HepG2 (cell line): ENCODE results near the gene TMEM187. TPM values are rescaled to one million over a fixed set of nuclear protein-coding genes. Genes with fewer than 3 reads are reported as not detected.

Source experiments
- CERS6 ChIP-seq: sonication (generic); formaldehyde crosslinking; IDR thresholded peaks from 2 replicates; pipeline ENCODE4 v1.5.0; 2020; ENCODE audit warnings: missing genetic modification reagents
- DMAP1 ChIP-seq: IDR thresholded peaks from 2 replicates; pipeline ENCODE4 v1.6.1; 2016
- GABPB1 ChIP-seq: IDR thresholded peaks from 2 replicates; pipeline ENCODE4 v1.6.1; 2016; ENCODE audit warnings: mild to moderate bottlenecking, missing genetic modification reagents, moderate library complexity, missing compliant biosample characterization
- HNRNPK ChIP-seq: fragments of 200-400 bp; formaldehyde crosslinking; IDR thresholded peaks from 2 replicates; pipeline ENCODE4 v1.6.1; 2018; ENCODE audit warnings: low read length, low read depth, moderate library complexity, mild to moderate bottlenecking; ENCODE audit not compliant: poor library complexity, severe bottlenecking
- KMT2A ChIP-seq: sonication (generic); formaldehyde crosslinking; IDR thresholded peaks from 2 replicates; pipeline ENCODE4 v1.4.0; 2020; ENCODE audit warnings: missing genetic modification reagents
- MAFF ChIP-seq: IDR thresholded peaks from 2 replicates; pipeline ENCODE4 v1.6.1; 2011; ENCODE audit warnings: low read depth, low read length, improper control_type of control experiment
- PAX8 ChIP-seq: sonication (generic); formaldehyde crosslinking; IDR thresholded peaks from 2 replicates; pipeline ENCODE4 v1.8.0; 2022; ENCODE audit warnings: mild to moderate bottlenecking, missing genetic modification reagents, borderline replicate concordance
- SIX1 ChIP-seq: sonication (generic); formaldehyde crosslinking; IDR thresholded peaks from 2 replicates; pipeline ENCODE4 v1.4.0; 2020; ENCODE audit warnings: missing genetic modification reagents, borderline replicate concordance
- SKI ChIP-seq: fragments of 450-650 bp; IDR thresholded peaks from one replicate; pipeline ENCODE4 v1.6.1; 2018; ENCODE audit warnings: mild to moderate bottlenecking; ENCODE audit not compliant: partially characterized antibody
- TOE1 ChIP-seq: sonication (generic); formaldehyde crosslinking; IDR thresholded peaks from 2 replicates; pipeline ENCODE4 v1.4.0; 2020; ENCODE audit warnings: mild to moderate bottlenecking, missing genetic modification reagents
- ZBTB38 ChIP-seq: sonication (generic); formaldehyde crosslinking; IDR thresholded peaks from 2 replicates; pipeline ENCODE4 v1.5.1; 2020; ENCODE audit warnings: mild to moderate bottlenecking, missing genetic modification reagents
- ZNF274 ChIP-seq: sonication (generic); formaldehyde crosslinking; IDR thresholded peaks from 2 replicates; pipeline ENCODE4 v1.5.1; 2020; ENCODE audit warnings: mild to moderate bottlenecking, missing genetic modification reagents
- ZNF30 ChIP-seq: sonication (generic); formaldehyde crosslinking; IDR thresholded peaks from 2 replicates; pipeline ENCODE4 v1.5.0; 2020; ENCODE audit warnings: mild to moderate bottlenecking, missing genetic modification reagents
- ZNF335 ChIP-seq: sonication (generic); formaldehyde crosslinking; IDR thresholded peaks from 2 replicates; pipeline ENCODE4 v1.4.0; 2020; ENCODE audit warnings: missing genetic modification reagents
- ZNF33A ChIP-seq: sonication (generic); formaldehyde crosslinking; IDR thresholded peaks from 2 replicates; pipeline ENCODE4 v1.5.1; 2020; ENCODE audit warnings: missing genetic modification reagents, mild to moderate bottlenecking, moderate library complexity, borderline replicate concordance
- ZNF367 ChIP-seq: sonication (generic); formaldehyde crosslinking; IDR thresholded peaks from 2 replicates; pipeline ENCODE4 v1.4.0; 2020; ENCODE audit warnings: missing genetic modification reagents, borderline replicate concordance
- ZNF484 ChIP-seq: sonication (generic); formaldehyde crosslinking; IDR thresholded peaks from 2 replicates; pipeline ENCODE4 v1.5.1; 2020; ENCODE audit warnings: mild to moderate bottlenecking, low read depth, missing genetic modification reagents, borderline replicate concordance
- ZNF510 ChIP-seq: sonication (generic); formaldehyde crosslinking; IDR thresholded peaks from 2 replicates; pipeline ENCODE4 v1.4.0; 2020; ENCODE audit warnings: low read depth, mild to moderate bottlenecking, missing genetic modification reagents
- ZNF562 ChIP-seq: sonication (generic); formaldehyde crosslinking; IDR thresholded peaks from 2 replicates; pipeline ENCODE4 v1.8.0; 2022; ENCODE audit warnings: missing genetic modification reagents, borderline replicate concordance
- ZNF614 ChIP-seq: IDR thresholded peaks from 2 replicates; pipeline ENCODE4 v1.6.1; 2018; ENCODE audit warnings: missing biosample characterization, missing genetic modification reagents, inconsistent platforms, borderline replicate concordance
- polyA plus RNA-seq, 8 experiments: library from polyadenylated mRNA; depleted of rRNA in 3 of 8; stranded (reverse) in 7 of 8; unstranded in 1 of 8; fragments of >200 nt; fragmentation: Illumina TruSeq in 4 of 8; extraction: Trizol in 4 of 8; gene quantifications; 2 replicates each; pipeline versions ENCODE4 v1.2.1 to v1.2.3, GENCODE V29; 2011 to 2016; ENCODE audit warnings: low read depth in 4 of 8, missing spikeins in 1 of 8, mixed read lengths in 1 of 8; ENCODE audit not compliant: insufficient read depth in 1 of 8
- total RNA-seq, 5 experiments: library from RNA; depleted of rRNA; stranded (reverse); fragments of >200 nt; fragmentation: Illumina TruSeq; extraction: Trizol; gene quantifications; 2 replicates each; pipeline ENCODE4 v1.2.3, GENCODE V29; 2016; ENCODE audit warnings: low read depth in 1 of 5
- TF ChIP-seq, protein P1 (sequence below): IDR thresholded peaks from 2 replicates; pipeline ENCODE4 v1.6.1; 2016; ENCODE audit warnings: low read depth
- TF ChIP-seq, protein P2 (sequence below): sonication (generic); formaldehyde crosslinking; IDR thresholded peaks from 2 replicates; pipeline ENCODE4 v1.4.0; 2020; ENCODE audit warnings: missing genetic modification reagents
- TF ChIP-seq, protein P3 (sequence below): IDR thresholded peaks from 2 replicates; pipeline ENCODE4 v1.6.1; 2018; ENCODE audit warnings: missing genetic modification reagents, mild to moderate bottlenecking, missing compliant biosample characterization
- TF ChIP-seq, protein P4 (sequence below): sonication (generic); formaldehyde crosslinking; IDR thresholded peaks from 2 replicates; pipeline ENCODE4 v1.5.1; 2020; ENCODE audit warnings: missing genetic modification reagents, mild to moderate bottlenecking, borderline replicate concordance

TMEM187 gene
- total and polyA plus RNA-seq, 2 of the 13 experiments (the other 11 are each of a cell fraction or from before 2014, with no cell fraction given), result 2.2 to 6.2 TPM

DNA sequence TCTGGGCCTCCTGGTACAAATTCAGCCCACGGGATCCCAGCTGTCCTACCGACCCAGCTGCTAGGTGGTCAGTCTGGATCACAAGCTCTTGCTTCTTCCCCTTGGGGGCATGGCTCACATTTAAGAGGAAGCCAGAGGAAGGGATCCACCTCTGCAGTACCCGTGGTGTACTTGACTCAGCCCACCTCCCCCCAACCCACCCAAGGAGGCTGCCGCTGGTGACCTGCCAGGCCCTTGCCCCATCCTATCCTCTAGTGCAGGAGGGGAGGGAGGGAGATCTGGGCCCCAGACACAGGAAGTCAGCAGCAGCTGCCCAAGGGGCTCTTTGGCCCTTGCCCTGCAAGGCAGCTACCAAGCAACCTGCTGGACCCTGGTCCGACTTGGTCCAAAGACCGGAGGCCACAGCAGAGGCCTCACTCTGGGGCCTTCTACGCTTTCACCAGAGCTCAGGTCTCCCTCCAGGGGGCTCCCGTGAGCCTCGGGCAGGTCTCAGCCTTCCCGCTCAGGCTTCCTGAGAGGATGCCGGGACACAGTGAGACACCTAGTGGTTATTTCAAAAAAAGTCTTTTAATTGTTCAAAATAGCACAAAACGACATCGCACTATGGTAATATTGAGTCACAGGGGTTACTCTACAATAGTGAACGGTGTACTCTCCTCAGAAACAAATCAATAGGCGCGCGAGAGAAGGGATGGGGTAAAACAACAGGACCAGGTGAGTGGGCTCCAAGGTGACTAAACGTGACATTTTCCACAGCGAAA, 25.4 kb upstream of the TMEM187 start (continued):
- TF ChIP-seq ZNF33A (CRISPR knock-in tag) (no peak), KMT2A (CRISPR knock-in tag) (no peak), ZNF510 (no peak), ZNF367 (CRISPR knock-in tag) (no peak), SIX1 (CRISPR knock-in tag) (no peak), GABPB1 (peak; percentile 59), ZBTB38 (no peak), ZNF335 (CRISPR knock-in tag) (no peak), ZNF562 (CRISPR knock-in tag) (no peak), HNRNPK (no peak), PAX8 (CRISPR knock-in tag) (no peak), DMAP1 (CRISPR knock-in tag) (no peak), ZNF274 (CRISPR knock-in tag) (no peak), CERS6 (CRISPR knock-in tag) (no peak), SKI (peak; percentile 56), TOE1 (no peak), ZNF484 (CRISPR knock-in tag) (no peak), MAFF (no peak), ZNF30 (CRISPR knock-in tag) (no peak), ZNF614 (peak; percentile 23; the same call in 1 of the 2 replicates)
- TF ChIP-seq, protein P1, sequence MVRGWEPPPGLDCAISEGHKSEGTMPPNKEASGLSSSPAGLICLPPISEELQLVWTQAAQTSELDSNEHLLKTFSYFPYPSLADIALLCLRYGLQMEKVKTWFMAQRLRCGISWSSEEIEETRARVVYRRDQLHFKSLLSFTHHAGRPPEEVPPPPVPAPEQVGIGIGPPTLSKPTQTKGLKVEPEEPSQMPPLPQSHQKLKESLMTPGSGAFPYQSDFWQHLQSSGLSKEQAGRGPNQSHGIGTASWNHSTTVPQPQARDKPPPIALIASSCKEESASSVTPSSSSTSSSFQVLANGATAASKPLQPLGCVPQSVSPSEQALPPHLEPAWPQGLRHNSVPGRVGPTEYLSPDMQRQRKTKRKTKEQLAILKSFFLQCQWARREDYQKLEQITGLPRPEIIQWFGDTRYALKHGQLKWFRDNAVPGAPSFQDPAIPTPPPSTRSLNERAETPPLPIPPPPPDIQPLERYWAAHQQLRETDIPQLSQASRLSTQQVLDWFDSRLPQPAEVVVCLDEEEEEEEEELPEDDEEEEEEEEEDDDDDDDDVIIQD, result no peak
- TF ChIP-seq, protein P2, sequence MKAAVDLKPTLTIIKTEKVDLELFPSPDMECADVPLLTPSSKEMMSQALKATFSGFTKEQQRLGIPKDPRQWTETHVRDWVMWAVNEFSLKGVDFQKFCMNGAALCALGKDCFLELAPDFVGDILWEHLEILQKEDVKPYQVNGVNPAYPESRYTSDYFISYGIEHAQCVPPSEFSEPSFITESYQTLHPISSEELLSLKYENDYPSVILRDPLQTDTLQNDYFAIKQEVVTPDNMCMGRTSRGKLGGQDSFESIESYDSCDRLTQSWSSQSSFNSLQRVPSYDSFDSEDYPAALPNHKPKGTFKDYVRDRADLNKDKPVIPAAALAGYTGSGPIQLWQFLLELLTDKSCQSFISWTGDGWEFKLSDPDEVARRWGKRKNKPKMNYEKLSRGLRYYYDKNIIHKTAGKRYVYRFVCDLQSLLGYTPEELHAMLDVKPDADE (CRISPR knock-in tag), result no peak
- TF ChIP-seq, protein P3, sequence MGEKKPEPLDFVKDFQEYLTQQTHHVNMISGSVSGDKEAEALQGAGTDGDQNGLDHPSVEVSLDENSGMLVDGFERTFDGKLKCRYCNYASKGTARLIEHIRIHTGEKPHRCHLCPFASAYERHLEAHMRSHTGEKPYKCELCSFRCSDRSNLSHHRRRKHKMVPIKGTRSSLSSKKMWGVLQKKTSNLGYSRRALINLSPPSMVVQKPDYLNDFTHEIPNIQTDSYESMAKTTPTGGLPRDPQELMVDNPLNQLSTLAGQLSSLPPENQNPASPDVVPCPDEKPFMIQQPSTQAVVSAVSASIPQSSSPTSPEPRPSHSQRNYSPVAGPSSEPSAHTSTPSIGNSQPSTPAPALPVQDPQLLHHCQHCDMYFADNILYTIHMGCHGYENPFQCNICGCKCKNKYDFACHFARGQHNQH (CRISPR knock-in tag), result 0 out of 2 replicates have a peak, but pooled peaks have one; percentile 26
- TF ChIP-seq, protein P4, sequence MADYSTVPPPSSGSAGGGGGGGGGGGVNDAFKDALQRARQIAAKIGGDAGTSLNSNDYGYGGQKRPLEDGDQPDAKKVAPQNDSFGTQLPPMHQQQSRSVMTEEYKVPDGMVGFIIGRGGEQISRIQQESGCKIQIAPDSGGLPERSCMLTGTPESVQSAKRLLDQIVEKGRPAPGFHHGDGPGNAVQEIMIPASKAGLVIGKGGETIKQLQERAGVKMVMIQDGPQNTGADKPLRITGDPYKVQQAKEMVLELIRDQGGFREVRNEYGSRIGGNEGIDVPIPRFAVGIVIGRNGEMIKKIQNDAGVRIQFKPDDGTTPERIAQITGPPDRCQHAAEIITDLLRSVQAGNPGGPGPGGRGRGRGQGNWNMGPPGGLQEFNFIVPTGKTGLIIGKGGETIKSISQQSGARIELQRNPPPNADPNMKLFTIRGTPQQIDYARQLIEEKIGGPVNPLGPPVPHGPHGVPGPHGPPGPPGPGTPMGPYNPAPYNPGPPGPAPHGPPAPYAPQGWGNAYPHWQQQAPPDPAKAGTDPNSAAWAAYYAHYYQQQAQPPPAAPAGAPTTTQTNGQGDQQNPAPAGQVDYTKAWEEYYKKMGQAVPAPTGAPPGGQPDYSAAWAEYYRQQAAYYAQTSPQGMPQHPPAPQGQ, result no peak
